A549 (cell line): ENCODE data around the gene PLD5. TPM values are rescaled to one million over a fixed set of nuclear protein-coding genes. Genes with fewer than 3 reads are reported as not detected.

ENCODE experiments used
- ATAC-seq, 2 experiments: fragments of 200-7000 bp in 1 of 2; fragments of >200 bp in 1 of 2; cut with Nextera tagmentation in 1 of 2; cut with Tn5 transposase in 1 of 2; 3 replicates each; pipeline versions ENCODE4 v1.8.0 to v1.9.1; 2018 to 2020; ENCODE audit warnings: mild to moderate bottlenecking in 1 of 2, moderate library complexity in 1 of 2
- CTCF ChIA-PET: fragments of 300-600 bp; sonication (Branson Sonifier 250); formaldehyde crosslinking; extraction: SDS; loops from one replicate; lab custom pipeline; 2021; ENCODE audit warnings: antibody characterized with exemption, inconsistent platforms; lab: Yijun Ruan, JAX
- POLR2A ChIA-PET: fragments of 350-600 bp; formaldehyde crosslinking; extraction: SDS; loops from one replicate; lab custom pipeline; 2021; ENCODE audit warnings: antibody characterized with exemption, inconsistent platforms; lab: Yijun Ruan, JAX
- DNase-seq, 2 experiments: peaks; one replicate each; pipeline versions ENCODE4 v3.0.0 to v3.0.0-alpha.2; 2011 to 2016; ENCODE audit warnings: low read depth in 1 of 2, low spot score in 1 of 2
- FAIRE-seq: peaks from 2 replicates; lab custom pipeline; 2011; peaks lifted over from hg19 to GRCh38; lab: Jason Lieb, UNC
- H3K27ac ChIP-seq, 2 experiments: fragments of >200 bp; sonication (Bioruptor Twin); formaldehyde crosslinking; 3 replicates each; pipeline ENCODE4 v1.5.1; 2016 to 2017
- H3K4me1 ChIP-seq: fragments of >200 bp; sonication (Bioruptor Twin); formaldehyde crosslinking; 3 replicates; pipeline ENCODE4 v1.6.1; 2016
- H3K4me2 ChIP-seq: fragments of >200 bp; sonication (Bioruptor Twin); formaldehyde crosslinking; 3 replicates; pipeline ENCODE4 v1.6.1; 2016
- H3K4me3 ChIP-seq: fragments of >200 bp; sonication (Bioruptor Twin); formaldehyde crosslinking; 3 replicates; pipeline ENCODE4 v1.5.1; 2016
- H3K9me3 ChIP-seq: fragments of >200 bp; sonication (Bioruptor Twin); formaldehyde crosslinking; 3 replicates; pipeline ENCODE4 v1.6.1; 2016
- CBX8 ChIP-seq: fragments of 200-600 bp; sonication (generic); IDR thresholded peaks from 2 replicates; pipeline ENCODE4 v1.6.1; 2016
- CHD2 ChIP-seq: fragments of 150-350 bp; IDR thresholded peaks from 2 replicates; pipeline ENCODE4 v1.6.1; 2014; ENCODE audit warnings: low read length; ENCODE audit not compliant: partially characterized antibody
- EHF ChIP-seq: fragments of 250-450 bp; sonication (Bioruptor Pico); IDR thresholded peaks from 2 replicates; pipeline ENCODE4 v1.5.0; 2020; ENCODE audit warnings: mild to moderate bottlenecking
- EHMT2 ChIP-seq: fragments of 200-600 bp; sonication (generic); IDR thresholded peaks from 2 replicates; pipeline ENCODE4 v1.6.1; 2016; ENCODE audit warnings: antibody characterized with exemption, low read depth, mild to moderate bottlenecking, moderate library complexity
- FOSB ChIP-seq: fragments of 250-450 bp; sonication (Bioruptor Pico); IDR thresholded peaks from 2 replicates; pipeline ENCODE4 v1.5.0; 2020; ENCODE audit warnings: mild to moderate bottlenecking, moderate library complexity
- HOXB5 ChIP-seq: fragments of 250-450 bp; sonication (Bioruptor Pico); IDR thresholded peaks from 2 replicates; pipeline ENCODE4 v1.5.0; 2020; ENCODE audit warnings: mild to moderate bottlenecking, moderate library complexity
- JUNB ChIP-seq: fragments of >200 bp; sonication (Bioruptor Twin); formaldehyde crosslinking; IDR thresholded peaks from 2 replicates; pipeline ENCODE4 v1.6.1; 2016
- KDM1A ChIP-seq: fragments of 200-600 bp; sonication (generic); IDR thresholded peaks from 2 replicates; pipeline ENCODE4 v1.6.1; 2016; ENCODE audit warnings: low read depth, mild to moderate bottlenecking
- MAFK ChIP-seq: fragments of 450-650 bp; IDR thresholded peaks from 2 replicates; pipeline ENCODE4 v1.6.1; 2014; ENCODE audit not compliant: partially characterized antibody
- MAZ ChIP-seq: fragments of 150-350 bp; IDR thresholded peaks from 2 replicates; pipeline ENCODE4 v1.6.1; 2014; ENCODE audit warnings: antibody characterized with exemption, low read depth, low read length, borderline replicate concordance
- MYC ChIP-seq: IDR thresholded peaks from 2 replicates; pipeline ENCODE4 v1.6.1; 2012; ENCODE audit warnings: mild to moderate bottlenecking, inconsistent platforms, low read length, improper control_type of control experiment, borderline replicate concordance
- PHF8 ChIP-seq: fragments of 200-600 bp; sonication (generic); IDR thresholded peaks from 2 replicates; pipeline ENCODE4 v1.6.1; 2016; ENCODE audit warnings: low read depth, mild to moderate bottlenecking, antibody characterized with exemption, moderate library complexity, borderline replicate concordance
- POLR2A ChIP-seq: IDR thresholded peaks from 2 replicates; pipeline ENCODE4 v1.6.1; 2012; ENCODE audit warnings: mild to moderate bottlenecking, low read length
- POLR2AphosphoS2 ChIP-seq: conservative IDR thresholded peaks from 2 replicates; pipeline ENCODE4 v1.6.1; 2012; ENCODE audit warnings: low read length, improper control_type of control experiment, inconsistent platforms
- RARB ChIP-seq: fragments of 250-450 bp; sonication (Bioruptor Pico); IDR thresholded peaks from 2 replicates; pipeline ENCODE4 v1.8.0; 2021; ENCODE audit warnings: mild to moderate bottlenecking, moderate library complexity
- RCOR1 ChIP-seq: fragments of 150-350 bp; IDR thresholded peaks from 2 replicates; pipeline ENCODE4 v1.6.1; 2014; ENCODE audit warnings: antibody characterized with exemption, low read length, low read depth
- RFX5 ChIP-seq: fragments of 450-650 bp; IDR thresholded peaks from 2 replicates; pipeline ENCODE4 v1.7.1; 2014; ENCODE audit warnings: antibody characterized with exemption, mild to moderate bottlenecking, moderate library complexity
- TP53 ChIP-seq: fragments of 250-450 bp; sonication (Bioruptor Pico); IDR thresholded peaks from 2 replicates; pipeline ENCODE4 v1.5.0; 2021; ENCODE audit warnings: mild to moderate bottlenecking, moderate library complexity
- ZC3H11A ChIP-seq: fragments of 450-650 bp; IDR thresholded peaks from 2 replicates; pipeline ENCODE4 v1.6.1; 2014; ENCODE audit warnings: antibody characterized with exemption, mild to moderate bottlenecking
- ZFP36 ChIP-seq: fragments of 450-650 bp; IDR thresholded peaks from 2 replicates; pipeline ENCODE4 v1.6.1; 2014; ENCODE audit warnings: borderline replicate concordance; ENCODE audit not compliant: partially characterized antibody
- WGBS: methylation state at CpG from one replicate; pipeline ENCODE4 v1.1.6; 2017; ENCODE audit errors: missing lambda C conversion rate; 5-methylcytosine and 5-hydroxymethylcytosine counted together
- polyA plus RNA-seq, 4 experiments: library from polyadenylated mRNA; depleted of rRNA in 3 of 4; stranded (reverse); fragments of >200 nt; fragmentation: RNase III in 1 of 4; extraction: RNeasy Plus Mini Kit Qiagen cat#74134 plus additional on column Dnase treatment in 1 of 4; gene quantifications; 2 replicates in 3 of 4; 3 replicates in 1 of 4; pipeline ENCODE4 v1.2.3, GENCODE V29; 2011 to 2017
- TF ChIP-seq, protein P1 (sequence below): fragments of 450-650 bp; IDR thresholded peaks from 2 replicates; pipeline ENCODE4 v1.6.1; 2014; ENCODE audit warnings: antibody characterized with exemption
- TF ChIP-seq, protein P2 (sequence below): fragments of >200 bp; sonication (Bioruptor Twin); formaldehyde crosslinking; IDR thresholded peaks from 3 replicates; pipeline ENCODE4 v1.5.1; 2016
- TF ChIP-seq, protein P3 (sequence below): fragments of 250-450 bp; sonication (Bioruptor Pico); IDR thresholded peaks from 2 replicates; pipeline ENCODE4 v1.5.0; 2021; ENCODE audit warnings: mild to moderate bottlenecking, moderate library complexity, borderline replicate concordance

PLD5 gene
- polyA plus RNA-seq, 2 of the 4 experiments (the other 2 are of a cell fraction): 1.5 to 1.7 TPM

DNA sequence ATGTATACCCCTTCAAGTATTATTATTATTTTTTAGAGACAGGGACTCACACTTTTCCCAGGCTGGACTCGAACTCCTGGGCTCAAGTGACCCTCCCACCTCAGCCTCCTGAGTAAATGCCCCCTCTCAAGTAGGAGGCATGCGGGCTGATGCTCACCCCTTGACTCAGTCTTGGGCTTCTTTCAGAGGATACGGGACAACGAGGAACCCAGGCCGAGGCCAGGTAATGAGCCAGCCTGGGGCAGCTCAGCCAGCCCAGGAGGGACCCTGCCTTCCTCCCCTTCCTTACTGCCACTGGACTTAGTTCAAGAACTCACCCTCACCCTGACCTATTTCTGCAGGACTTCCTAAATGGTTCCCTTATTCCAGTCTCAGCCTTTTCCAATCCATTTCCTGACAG, 327.6 kb downstream of the PLD5 start:
- WGBS: 81% methylated on average over 5 of the region's 5 CpGs
- H3K27ac ChIP-seq: no peak overlapping the region
- no peak for ATAC-seq
- TF ChIP-seq POLR2AphosphoS2: no peak
- TF ChIP-seq KDM1A: no peak
- TF ChIP-seq PHF8: no peak
- no peak for TF ChIP-seq TP53
- no peak for TF ChIP-seq JUNB
- TF ChIP-seq ZC3H11A: no peak
- no peak for TF ChIP-seq HOXB5 (CRISPR knock-in tag)
- no peak for TF ChIP-seq CHD2
- TF ChIP-seq, protein P1, sequence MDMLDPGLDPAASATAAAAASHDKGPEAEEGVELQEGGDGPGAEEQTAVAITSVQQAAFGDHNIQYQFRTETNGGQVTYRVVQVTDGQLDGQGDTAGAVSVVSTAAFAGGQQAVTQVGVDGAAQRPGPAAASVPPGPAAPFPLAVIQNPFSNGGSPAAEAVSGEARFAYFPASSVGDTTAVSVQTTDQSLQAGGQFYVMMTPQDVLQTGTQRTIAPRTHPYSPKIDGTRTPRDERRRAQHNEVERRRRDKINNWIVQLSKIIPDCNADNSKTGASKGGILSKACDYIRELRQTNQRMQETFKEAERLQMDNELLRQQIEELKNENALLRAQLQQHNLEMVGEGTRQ: no peak
- no peak for TF ChIP-seq ZFP36
- TF ChIP-seq, all 56 proteins: peak for 0
- ChIA-PET CTCF (no interaction called here), POLR2A (no interaction called here)
- Histone ChIP-seq H3K4me1 (0 out of 3 replicates have a peak, but pooled peaks cover 4% of the 10 kb centered on the region), H3K4me2 (no peak overlapping the region), H3K4me3 (no peak overlapping the region), H3K9me3 (no peaks in the 10 kb centered on the region)
- no peak for FAIRE-seq
- no peak for DNase-seq

DNA sequence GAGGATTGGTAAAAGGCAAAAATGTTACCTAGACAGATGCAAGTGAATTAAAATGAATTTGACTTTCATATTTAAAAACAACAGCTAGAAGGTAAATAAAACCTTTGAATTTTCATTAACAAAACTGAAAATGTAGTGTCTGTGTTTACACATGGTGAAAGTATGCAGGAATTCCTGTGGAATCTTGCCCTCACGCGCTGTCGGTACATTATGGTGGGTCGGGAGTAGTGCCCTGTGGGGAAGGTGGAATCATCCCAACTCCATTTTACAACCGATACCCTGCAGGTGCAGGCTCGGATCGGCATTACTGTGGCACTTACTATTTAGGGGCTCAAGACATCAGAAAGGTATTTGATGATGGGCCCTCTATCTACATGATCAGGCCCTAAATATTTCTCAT, 328.4 kb downstream of the PLD5 start:
- no peak overlapping the region for H3K4me3 ChIP-seq
- no peak for FAIRE-seq
- TF ChIP-seq ZC3H11A (no peak), RCOR1 (no peak), ZFP36 (no peak), RARB (CRISPR knock-in tag) (no peak), JUNB (no peak), FOSB (CRISPR knock-in tag) (no peak), MAZ (no peak), MAFK (no peak), POLR2A (no peak), EHF (no peak), CBX8 (no peak), RFX5 (no peak), EHMT2 (no peak), MYC (no peak)
- TF ChIP-seq, protein P2, sequence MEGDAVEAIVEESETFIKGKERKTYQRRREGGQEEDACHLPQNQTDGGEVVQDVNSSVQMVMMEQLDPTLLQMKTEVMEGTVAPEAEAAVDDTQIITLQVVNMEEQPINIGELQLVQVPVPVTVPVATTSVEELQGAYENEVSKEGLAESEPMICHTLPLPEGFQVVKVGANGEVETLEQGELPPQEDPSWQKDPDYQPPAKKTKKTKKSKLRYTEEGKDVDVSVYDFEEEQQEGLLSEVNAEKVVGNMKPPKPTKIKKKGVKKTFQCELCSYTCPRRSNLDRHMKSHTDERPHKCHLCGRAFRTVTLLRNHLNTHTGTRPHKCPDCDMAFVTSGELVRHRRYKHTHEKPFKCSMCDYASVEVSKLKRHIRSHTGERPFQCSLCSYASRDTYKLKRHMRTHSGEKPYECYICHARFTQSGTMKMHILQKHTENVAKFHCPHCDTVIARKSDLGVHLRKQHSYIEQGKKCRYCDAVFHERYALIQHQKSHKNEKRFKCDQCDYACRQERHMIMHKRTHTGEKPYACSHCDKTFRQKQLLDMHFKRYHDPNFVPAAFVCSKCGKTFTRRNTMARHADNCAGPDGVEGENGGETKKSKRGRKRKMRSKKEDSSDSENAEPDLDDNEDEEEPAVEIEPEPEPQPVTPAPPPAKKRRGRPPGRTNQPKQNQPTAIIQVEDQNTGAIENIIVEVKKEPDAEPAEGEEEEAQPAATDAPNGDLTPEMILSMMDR: no peak
- TF ChIP-seq, protein P3, sequence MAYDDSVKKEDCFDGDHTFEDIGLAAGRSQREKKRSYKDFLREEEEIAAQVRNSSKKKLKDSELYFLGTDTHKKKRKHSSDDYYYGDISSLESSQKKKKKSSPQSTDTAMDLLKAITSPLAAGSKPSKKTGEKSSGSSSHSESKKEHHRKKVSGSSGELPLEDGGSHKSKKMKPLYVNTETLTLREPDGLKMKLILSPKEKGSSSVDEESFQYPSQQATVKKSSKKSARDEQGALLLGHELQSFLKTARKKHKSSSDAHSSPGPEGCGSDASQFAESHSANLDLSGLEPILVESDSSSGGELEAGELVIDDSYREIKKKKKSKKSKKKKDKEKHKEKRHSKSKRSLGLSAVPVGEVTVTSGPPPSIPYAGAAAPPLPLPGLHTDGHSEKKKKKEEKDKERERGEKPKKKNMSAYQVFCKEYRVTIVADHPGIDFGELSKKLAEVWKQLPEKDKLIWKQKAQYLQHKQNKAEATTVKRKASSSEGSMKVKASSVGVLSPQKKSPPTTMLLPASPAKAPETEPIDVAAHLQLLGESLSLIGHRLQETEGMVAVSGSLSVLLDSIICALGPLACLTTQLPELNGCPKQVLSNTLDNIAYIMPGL (CRISPR knock-in tag): no peak
- TF ChIP-seq, protein P1: no peak
- ChIA-PET POLR2A (no interaction called here), CTCF (no interaction called here)
- WGBS: 78% methylated on average over 7 of the region's 7 CpGs
- H3K4me1 ChIP-seq: 0 out of 3 replicates have a peak, but pooled peaks cover 4% of the 10 kb centered on the region
- H3K9me3 ChIP-seq: no peaks in the 10 kb centered on the region
- ATAC-seq: 0 out of 6 replicates have a peak, but pooled peaks of 1 of the 2 experiments have one; percentile 33
- no peak overlapping the region for H3K4me2 ChIP-seq
- no peak overlapping the region for H3K27ac ChIP-seq
- DNase-seq: no peak
